HG02852 (cell line): Measurements from ENCODE around the gene PLEKHG5.

Experiments
- ATAC-seq: cut with Tn5 transposase; IDR thresholded peaks from one replicate; pipeline ENCODE4 v1.9.1; 2021; ENCODE audit warnings: mild to moderate bottlenecking, moderate library complexity; ENCODE audit not compliant: unreplicated experiment

Gene PLEKHG5

GRCh38 chr1:6509919-6510291 lies 18.4 kb upstream of the PLEKHG5 start:
- ATAC-seq = no peak

- no peak for ATAC-seq
These were observed 17.9 kb upstream of the PLEKHG5 start for GRCh38 chr1:6509220-6509918.

GRCh38 chr1:6508816-6509189 lies 17.3 kb upstream of the PLEKHG5 start:
- ATAC-seq = no peak

GRCh38 chr1:6508154-6508815 lies 16.8 kb upstream of the PLEKHG5 start:
- no peak for ATAC-seq

- ATAC-seq = no peak
These were observed 16.0 kb upstream of the PLEKHG5 start for GRCh38 chr1:6507461-6507911.

GRCh38 chr1:6507037-6507428 lies 15.6 kb upstream of the PLEKHG5 start:
- ATAC-seq = no peak

GRCh38 chr1:6506210-6507036 lies 15.0 kb upstream of the PLEKHG5 start:
- ATAC-seq = no peak

- ATAC-seq = no peak
These were observed 14.1 kb upstream of the PLEKHG5 start for GRCh38 chr1:6505367-6506209.

- no peak for ATAC-seq
These were observed 13.4 kb upstream of the PLEKHG5 start for GRCh38 chr1:6504887-6505286.

GRCh38 chr1:6503884-6504602 lies 12.6 kb upstream of the PLEKHG5 start:
- ATAC-seq = no peak

- no peak for ATAC-seq
These were observed 10.8 kb upstream of the PLEKHG5 start for GRCh38 chr1:6502000-6502891.

- ATAC-seq = no peak
These were observed 9.9 kb upstream of the PLEKHG5 start for GRCh38 chr1:6501279-6501813.

GRCh38 chr1:6500544-6501278 lies 9.2 kb upstream of the PLEKHG5 start:
- ATAC-seq = no peak

GRCh38 chr1:6499296-6499695 lies 7.8 kb upstream of the PLEKHG5 start:
- no peak for ATAC-seq

GRCh38 chr1:6498576-6499111 lies 7.2 kb upstream of the PLEKHG5 start:
- ATAC-seq = no peak

GRCh38 chr1:6497867-6498575 lies 6.6 kb upstream of the PLEKHG5 start:
- ATAC-seq = no peak

- ATAC-seq = no peak
These were observed 5.9 kb upstream of the PLEKHG5 start for GRCh38 chr1:6497215-6497866.
